Heart right ventricle (tissue), 16 donors: ENCODE results near the gene ATXN7L1. TPM values are rescaled to one million over a fixed set of nuclear protein-coding genes. Genes with fewer than 3 reads are reported as not detected.

ENCODE experiments used
- ATAC-seq, 8 donors: fragments of 200-7000 bp; cut with Tn5 transposase; one replicate each; pipeline ENCODE4 v1.9.1; 2020; ENCODE audit warnings: mild to moderate bottlenecking in 8 of 8, moderate library complexity in 8 of 8, moderate number of reproducible peaks in 1 of 8
- DNase-seq, 2 donors: peaks; one replicate each; pipeline ENCODE4 v3.0.0-alpha.2; 2020
- H3K27ac ChIP-seq, 10 donors: fragments of 200-600 bp; sonication (generic) in 2 of 10; one replicate each; pipeline versions ENCODE4 v1.5.0 to v1.8.0; 2020 to 2022; ENCODE audit warnings: mild to moderate bottlenecking in 3 of 10
- H3K27me3 ChIP-seq, 7 donors: fragments of 200-600 bp; one replicate each; pipeline ENCODE4 v1.8.0; 2021 to 2022; ENCODE audit warnings: mild to moderate bottlenecking in 2 of 7
- H3K36me3 ChIP-seq, 9 donors: fragments of 200-600 bp; sonication (generic) in 1 of 9; one replicate each; pipeline versions ENCODE4 v1.5.0 to v1.8.0; 2020 to 2022; ENCODE audit warnings: mild to moderate bottlenecking in 2 of 9
- H3K4me1 ChIP-seq, 9 donors: fragments of 200-600 bp; sonication (generic) in 1 of 9; one replicate each; pipeline versions ENCODE4 v1.5.0 to v1.8.0; 2020 to 2022; ENCODE audit warnings: mild to moderate bottlenecking in 4 of 9
- H3K4me3 ChIP-seq, 10 donors: fragments of 200-600 bp; sonication (generic) in 2 of 10; one replicate each; pipeline versions ENCODE4 v1.5.0 to v1.8.0; 2020 to 2022; ENCODE audit warnings: mild to moderate bottlenecking in 7 of 10, moderate library complexity in 2 of 10
- H3K9me3 ChIP-seq, 11 donors: fragments of 200-600 bp in 10 of 11; sonication (generic) in 2 of 11; one replicate each; pipeline versions ENCODE4 v1.5.0 to v1.8.0; 2013 to 2022; ENCODE audit warnings: mild to moderate bottlenecking in 2 of 11, control low read depth in 1 of 11, moderate library complexity in 1 of 11
- CTCF ChIP-seq, 9 donors: fragments of 200-600 bp; sonication (generic) in 2 of 9; IDR thresholded peaks; one replicate each; pipeline versions ENCODE4 v1.5.0 to v1.8.0; 2021 to 2022; ENCODE audit warnings: antibody characterized with exemption in 9 of 9, mild to moderate bottlenecking in 5 of 9, moderate library complexity in 1 of 9
- WGBS, 2 donors: extraction: QIAGEN DNeasy Blood & Tissue Kit; methylation state at CpG; one replicate each; pipeline ENCODE4 v1.1.7; 2013; ENCODE audit warnings: inconsistent platforms in 1 of 2; 5-methylcytosine and 5-hydroxymethylcytosine counted together
- intact Hi-C, 10 donors: fragments of 100-400 bp; cut with DNase I; formaldehyde crosslinking; loops; one replicate each; pipeline versions ENCODE4 v1.11.1 to v1.14.2; 2022
- polyA plus RNA-seq, 2 donors: library from polyadenylated mRNA; stranded (reverse); fragments of 200-250 nt; gene quantifications; one replicate each; pipeline ENCODE4 v1.2.3, GENCODE V29; 2013
- total RNA-seq, 10 donors: library from RNA; stranded (reverse); fragmentation: NEBNext Ultra II Directional in 3 of 10; extraction: Animal tissue kit (Norgen Biotek cat#: 25700) in 3 of 10; gene quantifications; one replicate each; pipeline versions ENCODE4 v1.2.1 to v1.2.4, GENCODE V29; 2021 to 2023
- donor health status: Arrhythmogenic right ventricular cardiomyopathy.
- donor health status: ischemic (EF 13 %, LVEDD 7.1; RV severe dilation, severe dysfunction).
- donor health status: healthy with polysubstance abuse.
- donor health status: DM: no; HTN: yes; CAD: no.
- donor health status: DM: no; HTN: no; CAD: no.
- donor health status: ischemic (EF 25% LVEDD 6.9; RV normal size, moderate dysfunction).
- donor health status: ischemic (EF 25% LVEDD 5.7; RV mildly dilated, moderate dysfunction).
- donor health status: healthy.
- donor health status: DM: yes; HTN: yes; CAD: no.
- donor health status: Ischemic cardiomyopathy.
- donor health status: ischemic (EF 35%, LVEDD 5.7; RV mildly dilated, moderate dysfunction).
- donor health status: nonischemic (EF 11% LVEDD 7.7; RV severe dilation, severe dysfunction).
- donor health status: DM: yes; HTN: yes; CAD: no.
- donor health status: PGD.
- donor health status: ischemic (EF 29% LVEDD 5.4; RV normal size, mild dysfunction).
- donor health status: nonischemic (EF 23%, LVEDD 6.1; RV moderate dilation, normal function).

The ATXN7L1 gene
- total and polyA plus RNA-seq, 12 donors, result 1.7 to 7.2 (median 5.4) TPM

GRCh38 chr7:105902325-105902911 lies 26.0 kb upstream of the ATXN7L1 start:
- no peak overlapping the region for H3K27ac ChIP-seq
- no peaks in the 10 kb centered on the region for H3K27me3 ChIP-seq
- peaks cover 0 to 6% (median 0%) of the 10 kb centered on the region in 9 donors for H3K4me1 ChIP-seq
- TF ChIP-seq CTCF (IDR thresholded peaks at IDR 0.05), result no peak
- no peaks in the 10 kb centered on the region for H3K36me3 ChIP-seq
- ATAC-seq (no peak), DNase-seq (no peak)
- H3K4me3 ChIP-seq, result no peak overlapping the region
- intact Hi-C loops, result no loop called here
- H3K9me3 ChIP-seq, result peaks cover 0 to 7% (median 0%) of the 10 kb centered on the region in 11 donors
- WGBS, 2 donors, result 96 to 98% methylated on average over 6 of the region's 6 CpGs

DNA sequence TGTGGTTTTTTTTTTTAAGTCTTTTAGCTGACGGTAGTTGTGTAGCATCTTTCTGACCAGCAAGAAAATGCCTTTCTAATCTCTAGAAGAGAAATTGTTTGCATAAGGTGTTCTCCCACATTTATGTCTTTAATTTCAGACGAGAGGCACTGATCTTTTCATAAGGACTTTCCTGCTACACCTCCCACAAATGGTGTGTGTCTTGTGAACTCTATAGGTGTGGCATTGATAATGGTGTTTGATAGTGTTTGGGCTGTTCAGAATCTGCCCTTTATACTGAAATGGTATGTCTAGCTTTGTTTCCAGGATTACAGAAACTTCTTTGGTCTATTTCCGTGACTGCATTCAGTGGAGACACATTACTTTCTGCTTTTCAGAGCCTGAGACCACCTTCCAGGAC lies 21.6 kb upstream of the ATXN7L1 start:
- Histone ChIP-seq H3K4me1 (no peaks in the 10 kb centered on the region), H3K36me3 (no peaks in the 10 kb centered on the region), H3K4me3 (no peak overlapping the region), H3K27ac (no peak overlapping the region), H3K9me3 (no peaks in the 10 kb centered on the region), H3K27me3 (no peaks in the 10 kb centered on the region)
- no peak for TF ChIP-seq CTCF (IDR thresholded peaks at IDR 0.05)
- 89 to 96% methylated on average over 3 of the region's 3 CpGs for WGBS, 2 donors
- no peak for DNase-seq
- ATAC-seq, result no peak
- intact Hi-C loops, result no loop called here

- Histone ChIP-seq H3K9me3 (no peaks in the 10 kb centered on the region), H3K36me3 (no peaks in the 10 kb centered on the region), H3K4me1 (no peaks in the 10 kb centered on the region), H3K27ac (no peak overlapping the region), H3K4me3 (no peak overlapping the region), H3K27me3 (no peaks in the 10 kb centered on the region)
- WGBS, 2 donors, result 73 to 84% methylated on average over 1 of the region's 1 CpG
- no peak for TF ChIP-seq CTCF (IDR thresholded peaks at IDR 0.05)
- no peak for ATAC-seq
- intact Hi-C loops, result no loop called here
- no peak for DNase-seq
These were observed 20.1 kb upstream of the ATXN7L1 start for GRCh38 chr7:105896407-105896911.

DNA sequence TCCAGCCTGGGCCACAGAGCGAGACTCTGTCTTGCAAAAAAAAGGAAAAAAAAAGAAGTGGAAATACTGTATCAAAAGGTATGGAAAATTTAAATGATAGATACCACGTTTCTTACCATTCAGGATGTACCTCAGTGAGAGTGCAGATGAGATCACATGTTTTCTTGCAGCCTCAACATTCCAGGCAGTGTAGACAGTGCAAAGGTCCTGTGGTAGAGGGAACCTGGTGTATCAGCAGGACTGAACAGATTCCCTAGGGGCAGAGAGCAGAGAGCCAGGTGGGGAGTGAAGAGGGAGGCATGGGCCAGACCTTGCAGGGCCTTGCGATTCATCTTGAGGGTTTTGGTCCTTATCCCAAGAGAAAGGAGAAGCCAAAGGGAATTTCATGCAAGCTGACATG lies 17.7 kb upstream of the ATXN7L1 start:
- Histone ChIP-seq H3K4me1 (no peaks in the 10 kb centered on the region), H3K27me3 (no peaks in the 10 kb centered on the region), H3K9me3 (no peaks in the 10 kb centered on the region), H3K36me3 (peaks cover 0 to 3% (median 0%) of the 10 kb centered on the region in 9 donors), H3K4me3 (no peak overlapping the region), H3K27ac (no peak overlapping the region)
- 93 to 95% methylated on average over 3 of the region's 3 CpGs for WGBS, 2 donors
- ATAC-seq (no peak), DNase-seq (no peak)
- intact Hi-C loops, result no loop called here
- no peak for TF ChIP-seq CTCF (IDR thresholded peaks at IDR 0.05)
